Caco-2 (cell line): Measurements from ENCODE around the gene PHF23. TPM values are rescaled to one million over a fixed set of nuclear protein-coding genes. Genes with fewer than 3 reads are reported as not detected.
A peak's percentile ranks its signal among the peaks of the same experiment; 100 is the strongest.
"Not testable (repeated sequence)": the region's sequence is repeated elsewhere in the genome, so short reads cannot be mapped to it uniquely, and the experiment has no call there.

ENCODE experiments used
- BruUV-seq: library from RNA; stranded (reverse); fragments of 400-500 nt; replicated peaks from 2 replicates; lab custom pipeline; 2021; lab: Mats Ljungman, UMichigan
- CTCF ChIA-PET: fragments of 300-600 bp; sonication (Branson Sonifier 250); formaldehyde crosslinking; loops from one replicate; lab custom pipeline; 2022; ENCODE audit warnings: antibody characterized with exemption; lab: Charles Lee
- POLR2A ChIA-PET: fragments of 300-600 bp; sonication (Branson Sonifier 250); formaldehyde crosslinking; loops from one replicate; lab custom pipeline; 2022; ENCODE audit warnings: antibody characterized with exemption; lab: Charles Lee
- DNase-seq, 2 experiments: peaks; one replicate each; pipeline versions ENCODE4 v3.0.0 to v3.0.0-alpha.2; 2020 to 2022
- H3K27me3 ChIP-seq: replicated peaks from 2 replicates; pipeline ENCODE4 v1.6.0; 2011; ENCODE audit warnings: low read length; ENCODE audit not compliant: control insufficient read depth, insufficient read depth
- H3K36me3 ChIP-seq: 2 replicates; pipeline ENCODE4 v1.5.1; 2011; ENCODE audit warnings: low read length; ENCODE audit not compliant: control insufficient read depth, insufficient read depth
- H3K4me1 ChIP-seq: fragments of 250-450 bp; sonication (Bioruptor Pico); 2 replicates; pipeline ENCODE4 v1.5.1; 2020; ENCODE audit warnings: mild to moderate bottlenecking
- H3K4me3 ChIP-seq: 2 replicates; pipeline ENCODE4 v1.5.1; 2011; ENCODE audit warnings: low read depth, mild to moderate bottlenecking, control low read depth, low read length
- H3K9me3 ChIP-seq: fragments of 250-450 bp; sonication (Bioruptor Pico); 2 replicates; pipeline ENCODE4 v1.5.1; 2020; ENCODE audit warnings: mild to moderate bottlenecking, moderate library complexity
- H3K27ac Mint-ChIP-seq: one replicate; pipeline ENCODE4 v1.8.0; 2022; ENCODE audit warnings: mixed read lengths; ENCODE audit not compliant: unreplicated experiment
- H3K27me3 Mint-ChIP-seq: one replicate; pipeline ENCODE4 v1.8.0; 2022; ENCODE audit warnings: mixed read lengths; ENCODE audit not compliant: insufficient read depth, unreplicated experiment
- H3K36me3 Mint-ChIP-seq: one replicate; pipeline ENCODE4 v1.8.0; 2022; ENCODE audit warnings: mild to moderate bottlenecking, mixed read lengths; ENCODE audit not compliant: insufficient read depth, unreplicated experiment
- H3K4me1 Mint-ChIP-seq: one replicate; pipeline ENCODE4 v1.8.0; 2022; ENCODE audit warnings: low read depth, mixed read lengths; ENCODE audit not compliant: unreplicated experiment
- H3K4me3 Mint-ChIP-seq: one replicate; pipeline ENCODE4 v1.8.0; 2022; ENCODE audit warnings: mild to moderate bottlenecking, moderate library complexity, mixed read lengths; ENCODE audit not compliant: unreplicated experiment
- H3K9me3 Mint-ChIP-seq: one replicate; pipeline ENCODE4 v1.8.0; 2022; ENCODE audit warnings: mixed read lengths; ENCODE audit not compliant: unreplicated experiment
- CTCF ChIP-seq, 2 experiments: fragments of 200-600 bp in 1 of 2; IDR thresholded peaks; 1 replicate in 1 of 2; 2 replicates in 1 of 2; pipeline versions ENCODE4 v1.5.1 to v1.8.0; 2011 to 2022; ENCODE audit warnings: antibody characterized with exemption in 1 of 2, control low read depth in 1 of 2, inconsistent platforms in 1 of 2, low read depth in 1 of 2, low read length in 1 of 2, mild to moderate bottlenecking in 1 of 2, moderate library complexity in 1 of 2; ENCODE audit not compliant: insufficient read depth in 1 of 2, severe bottlenecking in 1 of 2, unreplicated experiment in 1 of 2
- intact Hi-C: fragments of 100-400 bp; cut with micrococcal nuclease; formaldehyde crosslinking; loops from one replicate; pipeline ENCODE4 v1.10.0; 2022; ENCODE audit not compliant: unreplicated experiment
- total RNA-seq: library from RNA; stranded (reverse); gene quantifications from 2 replicates; pipeline ENCODE4 v1.2.3, GENCODE V29; 2022

Gene PHF23
- total RNA-seq, 1 experiment from 2014 or later, result 20.5 TPM

- DNase-seq, result no peak
- Mint-ChIP-seq H3K4me1 (peaks cover 11% of the 10 kb centered on the region), H3K27ac (no peak overlapping the region), H3K27me3 (no peaks in the 10 kb centered on the region), H3K36me3 (peaks cover 50% of the 10 kb centered on the region), H3K9me3 (no peaks in the 10 kb centered on the region), H3K4me3 (peak overlapping the region; percentile 44)
- no peaks in the 10 kb centered on the region for H3K4me1 ChIP-seq
- H3K9me3 ChIP-seq, result no peaks in the 10 kb centered on the region
- TF ChIP-seq CTCF (IDR thresholded peaks at IDR 0.05; ENCODE audit: insufficient read depth in 1 of 2, low read depth in 1 of 2, low read length in 1 of 2, severe bottlenecking in 1 of 2, unreplicated experiment in 1 of 2), result no peak
- CTCF ChIA-PET, result interaction anchor here (0.7 kb wide), 1 partner anchor 19 kb away, joined by 3 read pairs; no protein-coding TSS in a partner anchor
- H3K36me3 ChIP-seq, result no peaks in the 10 kb centered on the region
- BruUV-seq, result no TSS peak
- H3K27me3 ChIP-seq, result no peaks in the 10 kb centered on the region
- intact Hi-C loops, result no loop called here
- POLR2A ChIA-PET, result no interaction called here
- H3K4me3 ChIP-seq, result no peak overlapping the region
Observed at GRCh38 chr17:7248796-7249195, 9.5 kb upstream of the PHF23 start.

GRCh38 chr17:7246779-7247178, 7.5 kb upstream of the PHF23 start:
- Histone ChIP-seq H3K36me3 (no peaks in the 10 kb centered on the region), H3K27me3 (no peaks in the 10 kb centered on the region), H3K4me3 (no peak overlapping the region), H3K4me1 (no peaks in the 10 kb centered on the region), H3K9me3 (no peaks in the 10 kb centered on the region)
- POLR2A ChIA-PET, result no interaction called here
- intact Hi-C loops, result no loop called here
- no peak for DNase-seq
- Mint-ChIP-seq H3K4me3 (no peak overlapping the region), H3K36me3 (peaks cover 49% of the 10 kb centered on the region), H3K27ac (no peak overlapping the region), H3K4me1 (no peaks in the 10 kb centered on the region), H3K9me3 (no peaks in the 10 kb centered on the region), H3K27me3 (peaks cover 3% of the 10 kb centered on the region)
- no TSS peak for BruUV-seq
- no peak for TF ChIP-seq CTCF (IDR thresholded peaks at IDR 0.05; ENCODE audit: insufficient read depth in 1 of 2, low read depth in 1 of 2, low read length in 1 of 2, severe bottlenecking in 1 of 2, unreplicated experiment in 1 of 2)
- CTCF ChIA-PET, result no interaction called here

- not testable (repeated sequence) for BruUV-seq, H3K27ac Mint-ChIP-seq
Observed at GRCh38 chr17:7243838-7244237, 4.6 kb upstream of the PHF23 start.

GRCh38 chr17:7243453-7243729, 4.1 kb upstream of the PHF23 start:
- Mint-ChIP-seq H3K9me3 (no peaks in the 10 kb centered on the region), H3K27ac (peak overlapping the region; percentile 96), H3K4me1 (peaks cover 14% of the 10 kb centered on the region), H3K4me3 (peak overlapping the region; percentile 94), H3K27me3 (peaks cover 3% of the 10 kb centered on the region), H3K36me3 (peaks cover 54% of the 10 kb centered on the region)
- H3K27me3 ChIP-seq, result no peaks in the 10 kb centered on the region
- intact Hi-C loops, result no loop called here
- H3K36me3 ChIP-seq, result no peaks in the 10 kb centered on the region
- CTCF ChIA-PET, result interaction anchor here (0.6 to 1.3 kb wide), 2 partner anchors 23 to 62 kb away, joined by 5 read pairs; no protein-coding TSS in a partner anchor
- TF ChIP-seq CTCF (IDR thresholded peaks at IDR 0.05; ENCODE audit: insufficient read depth in 1 of 2, low read depth in 1 of 2, low read length in 1 of 2, severe bottlenecking in 1 of 2, unreplicated experiment in 1 of 2), result no peak
- no peaks in the 10 kb centered on the region for H3K9me3 ChIP-seq
- peaks cover 6% of the 10 kb centered on the region; the same call in 1 of the 2 replicates for H3K4me1 ChIP-seq
- H3K4me3 ChIP-seq, result peak overlapping the region; percentile 84
- POLR2A ChIA-PET, result no interaction called here
- DNase-seq, result no peak
- TSS peak; percentile 41 for BruUV-seq

More at GRCh38 chr17:7243838-7244237, 4.6 kb upstream of the PHF23 start:
- H3K4me3 ChIP-seq, H3K36me3 ChIP-seq, POLR2A ChIA-PET, H3K9me3 ChIP-seq, DNase-seq, intact Hi-C loops, H3K27me3 Mint-ChIP-seq, H3K9me3 Mint-ChIP-seq, H3K4me1 ChIP-seq, H3K4me3 Mint-ChIP-seq, H3K27me3 ChIP-seq: not testable (repeated sequence)
- H3K36me3 Mint-ChIP-seq, result peaks cover 54% of the 10 kb centered on the region
- CTCF ChIA-PET, result interaction anchor here (0.6 kb wide), 1 partner anchor 61 kb away, joined by 5 read pairs; no protein-coding TSS in a partner anchor
- peaks cover 14% of the 10 kb centered on the region for H3K4me1 Mint-ChIP-seq
